ENCODE data around the gene TESPA1.
A peak's percentile ranks its signal among the peaks of the same experiment; 100 is the strongest.
"Not testable (repeated sequence)": the region's sequence is repeated elsewhere in the genome, so short reads cannot be mapped to it uniquely, and the experiment has no call there.

The TESPA1 gene

DNA sequence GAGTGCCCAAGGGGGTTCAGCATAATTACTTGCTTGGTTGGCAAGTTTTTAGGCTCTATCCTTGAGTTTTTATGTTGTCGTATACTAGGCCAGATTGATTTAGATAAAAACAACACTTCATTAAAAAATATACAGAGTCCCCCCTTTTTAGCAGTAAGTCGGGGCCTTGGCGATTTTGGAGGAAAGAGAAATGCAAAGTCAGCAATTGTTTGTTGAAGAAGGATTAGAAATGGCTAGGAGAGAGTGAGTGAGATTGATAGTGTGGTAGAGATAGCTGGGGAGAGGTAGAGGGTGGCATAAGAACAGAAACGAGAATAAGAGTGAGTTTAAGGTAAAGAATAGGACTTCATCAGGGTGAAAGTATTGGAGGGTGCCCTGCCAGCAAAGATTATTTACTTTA, 41.3 kb downstream of the TESPA1 start:
- not testable (repeated sequence) for DNase-seq

DNA sequence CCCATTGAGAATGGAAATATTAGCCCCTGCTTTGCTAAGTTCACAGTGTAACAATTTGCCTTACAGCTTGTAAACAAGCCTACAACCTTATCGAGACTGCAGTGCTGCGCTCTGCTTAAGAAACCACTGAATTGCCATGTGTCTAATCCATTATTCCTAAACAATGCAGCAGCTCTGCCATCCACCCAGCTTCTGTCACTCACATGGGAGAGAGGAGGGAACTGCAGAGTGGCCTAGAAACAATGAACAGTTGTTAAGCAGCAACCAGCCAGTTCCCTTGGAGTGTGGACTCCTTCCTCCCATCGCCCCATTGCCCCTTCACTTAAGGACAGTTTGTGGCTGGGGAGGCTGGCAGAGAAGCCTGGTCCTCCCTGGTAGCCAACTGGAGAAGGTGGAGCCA, 42.9 kb downstream of the TESPA1 start:
- DNase-seq, result no peak

DNA sequence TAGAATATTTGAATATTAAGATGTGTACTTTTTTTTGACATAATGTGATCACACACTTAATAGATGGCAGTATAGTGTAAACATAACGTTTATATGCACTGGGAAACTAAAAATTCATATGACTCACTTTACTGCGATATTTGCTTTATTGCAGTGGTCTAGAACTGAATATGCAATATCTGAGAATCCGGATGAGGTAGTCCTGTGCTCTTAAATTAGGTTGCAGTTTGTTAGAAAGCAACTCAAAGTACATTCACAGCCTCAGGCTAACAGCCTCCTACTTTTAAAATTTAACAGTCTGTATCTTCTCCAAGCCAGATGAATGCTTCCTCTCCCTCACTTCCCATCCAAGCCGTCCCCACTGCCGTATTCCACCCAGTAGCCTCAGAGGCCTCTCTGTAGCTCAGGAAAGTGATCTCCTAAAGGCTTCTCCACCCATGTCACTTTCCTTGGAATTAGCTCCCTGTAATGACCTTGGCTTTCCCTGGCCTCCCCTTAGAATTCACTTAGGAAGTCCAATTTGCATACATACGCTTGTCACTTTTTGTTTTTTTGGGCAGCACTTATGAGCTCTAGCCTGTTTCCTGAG, 43.7 kb downstream of the TESPA1 start:
- DNase-seq, result no peak

DNA sequence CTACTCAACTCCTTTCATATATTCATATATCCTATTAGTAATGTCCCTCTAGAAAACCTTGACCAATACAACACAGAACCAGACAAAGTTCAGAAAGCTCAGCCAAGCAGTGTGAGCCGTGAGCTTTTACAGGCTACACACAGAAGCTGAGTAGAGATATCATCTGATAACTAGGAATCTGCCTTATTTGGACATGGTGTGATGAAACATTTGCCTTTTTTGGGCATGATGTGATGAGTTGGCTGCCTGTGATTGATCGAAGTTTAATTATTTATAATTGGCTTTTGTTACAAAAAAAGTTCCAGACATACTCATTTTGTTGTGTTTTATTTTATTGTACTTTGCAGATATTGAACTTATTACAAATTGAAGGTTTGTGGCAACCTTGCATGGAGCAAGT, 46.6 kb downstream of the TESPA1 start:
- DNase-seq, result no peak

DNA sequence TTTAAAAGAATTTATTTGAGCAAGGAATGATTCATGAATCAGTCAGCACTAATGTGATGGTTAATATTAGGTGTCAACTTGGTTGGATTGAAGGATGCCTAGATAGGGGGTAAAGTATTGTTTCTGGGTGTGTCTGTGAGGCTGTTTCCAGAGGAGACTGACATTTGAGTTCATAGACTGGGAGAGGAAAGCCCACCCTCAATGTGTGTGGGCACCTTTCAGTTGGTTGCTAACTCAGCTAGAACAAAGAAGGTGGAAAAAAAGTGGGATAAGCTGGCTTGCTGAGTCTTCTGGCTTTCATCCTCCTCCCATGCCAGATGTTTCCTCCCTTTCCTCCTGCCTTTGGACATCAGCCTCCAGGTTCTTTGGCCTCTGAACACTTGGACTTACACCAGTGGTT, 47.2 kb downstream of the TESPA1 start:
- no peak for DNase-seq

DNA sequence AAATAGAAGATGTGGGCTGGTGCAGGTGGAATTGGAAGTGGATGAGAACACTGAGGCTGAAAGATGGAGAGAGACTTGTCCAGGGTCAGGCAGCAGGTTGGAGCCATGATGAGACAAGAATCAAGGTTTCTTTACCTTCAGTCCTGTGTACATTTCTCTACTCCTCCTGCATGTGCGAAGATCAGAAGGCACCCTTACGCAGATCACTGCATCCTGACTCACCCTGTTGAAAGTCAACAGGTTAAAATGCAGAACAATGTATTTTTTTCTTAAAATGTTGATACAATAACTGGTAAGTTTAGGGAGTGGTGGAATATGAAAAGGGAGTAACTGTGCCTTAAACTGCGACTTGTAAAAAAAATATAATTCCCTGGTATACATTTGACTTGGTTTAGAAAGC, 47.8 kb downstream of the TESPA1 start:
- no peak for DNase-seq

DNA sequence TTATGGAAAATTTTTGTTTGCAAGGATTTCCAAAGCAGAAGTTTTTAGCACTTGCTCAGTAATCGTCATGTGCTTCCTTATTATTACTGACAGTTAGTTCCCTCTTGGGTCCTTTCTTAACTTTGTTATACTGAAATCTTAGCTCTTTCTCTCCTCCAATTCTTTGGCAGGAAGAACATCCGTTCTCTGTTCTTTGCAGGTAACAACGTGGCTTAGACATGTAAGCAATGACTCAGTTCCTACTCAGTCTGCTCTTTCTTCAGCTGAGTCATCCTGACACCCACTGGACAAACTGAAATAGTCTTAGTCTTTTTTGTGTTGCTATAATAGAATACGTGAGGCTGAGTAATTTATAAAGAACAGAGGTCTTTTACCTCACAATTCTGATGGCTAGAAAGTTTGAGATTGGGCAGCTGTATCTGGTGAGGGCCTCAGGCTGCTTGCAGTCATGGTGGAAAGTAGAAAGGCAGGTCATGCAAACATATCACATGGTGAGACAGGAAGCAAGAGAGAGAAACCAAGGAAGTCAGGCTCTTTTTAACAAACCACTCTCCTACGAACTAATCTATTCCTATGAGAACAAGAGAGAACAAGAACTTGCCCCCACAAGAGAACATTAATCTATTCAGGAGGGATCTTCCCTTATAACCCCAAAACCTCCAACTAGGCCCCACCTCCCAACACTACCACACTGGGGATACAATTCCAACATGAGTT, 49.2 kb downstream of the TESPA1 start:
- DNase-seq, result peak; percentile 58

DNA sequence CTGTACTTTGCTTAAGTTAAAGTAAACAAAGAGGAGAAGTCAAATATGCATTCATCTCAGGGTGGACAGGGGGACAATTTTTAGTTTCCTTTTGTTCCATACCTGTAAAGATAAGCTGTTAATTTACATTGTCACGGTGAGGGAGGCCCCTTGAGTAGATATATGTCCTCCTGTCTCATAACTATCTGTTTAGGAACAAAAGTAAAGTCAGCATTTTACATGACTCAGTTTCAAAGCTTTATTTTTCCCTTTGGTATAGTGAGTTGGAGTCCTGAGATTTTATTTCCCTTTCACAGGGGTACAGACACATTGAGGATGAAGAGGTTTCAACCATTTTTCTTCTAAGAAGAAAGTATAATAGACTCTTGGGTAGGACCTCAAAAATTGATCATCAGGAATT, 50.1 kb downstream of the TESPA1 start:
- no peak for DNase-seq

DNA sequence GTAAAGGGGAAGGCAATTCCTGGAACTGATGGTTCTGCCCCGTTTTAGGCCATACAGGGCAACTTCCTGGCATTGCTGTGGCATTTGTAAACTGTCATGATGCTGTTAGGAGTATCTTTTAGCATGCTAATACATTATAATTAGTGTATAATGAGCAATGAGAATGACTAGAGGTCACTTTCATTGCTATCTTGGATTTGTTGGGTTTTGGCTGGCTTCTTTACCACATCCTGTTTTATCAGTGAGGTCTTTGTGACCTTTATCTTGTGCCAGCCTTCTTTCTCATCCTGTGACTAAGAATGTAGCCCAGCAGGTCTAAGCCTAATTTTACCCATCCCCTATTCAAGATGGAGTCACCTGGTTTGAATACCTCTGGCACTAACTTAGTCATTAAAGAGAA, 51.2 kb downstream of the TESPA1 start:
- DNase-seq, result no peak

DNA sequence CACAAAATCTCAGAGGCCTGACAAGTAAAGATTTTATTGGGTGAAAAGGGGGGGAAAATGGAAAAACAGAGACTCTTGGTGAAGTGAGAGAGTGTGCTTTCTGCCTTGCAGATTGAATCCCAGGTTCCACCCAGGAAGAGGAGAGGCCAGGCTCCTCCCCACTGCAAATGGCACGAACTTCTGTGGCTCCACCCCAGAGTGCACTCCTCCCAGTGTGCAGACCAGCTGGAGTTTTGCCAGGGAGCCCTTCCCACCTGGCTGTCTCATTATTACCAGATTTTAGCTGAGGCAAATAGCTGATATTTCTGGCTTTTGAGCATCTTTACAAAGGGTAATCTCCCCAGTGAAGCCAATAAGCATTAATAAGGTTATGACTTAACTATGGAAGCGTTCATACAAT, 51.9 kb downstream of the TESPA1 start:
- DNase-seq, result no peak

DNA sequence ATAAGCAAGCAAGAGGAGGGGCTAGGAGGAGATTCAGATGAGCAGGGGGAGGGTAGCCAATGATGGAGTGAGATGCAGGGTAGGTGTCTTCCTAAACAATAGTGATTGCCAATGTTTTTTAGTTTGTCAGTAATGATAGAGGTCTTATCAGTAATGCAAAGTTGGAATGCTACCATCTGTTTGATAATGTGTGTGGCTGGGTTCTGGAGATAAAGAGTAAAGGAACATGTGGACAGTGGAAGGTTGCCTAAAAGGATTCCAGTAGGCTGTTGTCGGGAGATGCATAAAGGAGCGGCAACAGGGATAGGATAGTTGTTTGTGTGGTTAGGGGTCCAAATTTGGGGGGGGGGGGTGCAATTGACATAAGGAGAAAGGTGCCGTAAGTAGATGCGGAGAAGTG, 52.5 kb downstream of the TESPA1 start:
- DNase-seq, result no peak

DNA sequence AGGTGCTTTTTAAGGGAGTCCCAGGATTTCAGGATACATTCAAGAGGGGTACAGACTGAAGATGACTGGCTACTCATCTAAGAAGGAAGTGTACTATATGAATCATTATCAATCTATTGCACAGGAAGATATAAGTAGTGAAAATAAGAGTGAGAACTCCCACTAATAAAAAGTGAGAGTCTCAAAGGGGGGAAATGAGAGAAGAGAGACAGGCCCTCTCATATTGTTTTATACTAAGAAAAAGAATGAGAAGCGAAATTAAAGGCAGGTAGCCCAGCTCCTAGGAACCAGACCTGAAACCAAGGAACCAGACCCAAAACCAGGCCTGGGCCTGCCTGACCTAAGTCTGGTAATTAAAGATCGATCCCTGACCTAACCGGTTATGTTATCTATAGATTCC, 54.6 kb downstream of the TESPA1 start:
- DNase-seq, result no peak

DNA sequence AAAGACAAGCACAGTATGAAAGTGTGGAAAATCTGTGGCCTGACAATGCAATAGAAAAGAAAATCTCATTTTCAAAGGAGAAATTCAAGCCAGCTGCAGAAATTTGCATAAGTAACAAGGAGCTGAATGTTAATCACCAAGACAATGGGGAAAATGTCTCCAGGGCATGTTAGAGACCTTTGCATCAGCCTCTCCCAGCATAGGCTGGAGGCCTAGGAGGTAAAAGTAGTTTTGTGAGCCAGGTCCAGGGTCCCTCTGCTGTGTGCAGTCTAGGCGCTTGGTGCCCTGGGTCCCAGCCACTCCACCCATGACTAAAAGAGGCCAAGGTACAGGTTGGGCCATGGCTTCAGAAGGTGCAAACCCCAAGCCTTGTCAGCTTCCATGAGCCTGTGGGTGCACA, 58.3 kb downstream of the TESPA1 start:
- no peak for DNase-seq

DNA sequence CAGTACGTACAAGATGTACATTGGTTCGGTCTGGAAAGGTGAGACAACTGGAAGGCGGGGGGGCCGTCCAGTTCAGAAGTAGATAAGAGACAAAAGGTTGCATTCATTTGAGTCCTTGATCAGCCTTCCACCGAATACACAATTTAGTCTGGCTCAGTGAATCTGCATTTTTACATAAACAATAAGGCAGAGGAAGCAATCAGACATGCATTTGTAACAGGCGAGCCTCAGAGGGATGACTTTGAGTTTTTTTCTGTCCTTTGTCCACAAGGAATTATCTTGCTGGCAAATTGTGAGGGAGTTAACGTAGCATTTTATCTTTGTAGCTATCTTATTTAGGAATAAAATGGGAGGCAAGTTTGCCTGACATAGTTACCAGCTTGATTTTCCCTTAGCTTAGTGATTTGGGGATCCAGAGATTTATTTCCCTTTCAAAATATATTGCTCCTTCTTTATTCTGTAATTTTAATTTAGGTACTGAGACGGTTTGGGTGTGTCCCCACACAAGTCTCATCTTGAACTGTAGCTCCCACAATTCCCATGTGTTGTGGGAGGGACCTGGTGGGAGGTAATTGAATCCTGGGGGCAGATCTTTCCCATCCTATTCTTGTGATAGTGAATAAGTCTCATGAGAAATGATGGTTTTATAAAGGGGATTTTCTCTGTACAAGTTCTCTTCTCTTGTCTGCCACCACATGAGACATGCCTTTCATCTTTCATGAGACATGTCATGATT, 59.4 kb downstream of the TESPA1 start:
- no peak for DNase-seq

DNA sequence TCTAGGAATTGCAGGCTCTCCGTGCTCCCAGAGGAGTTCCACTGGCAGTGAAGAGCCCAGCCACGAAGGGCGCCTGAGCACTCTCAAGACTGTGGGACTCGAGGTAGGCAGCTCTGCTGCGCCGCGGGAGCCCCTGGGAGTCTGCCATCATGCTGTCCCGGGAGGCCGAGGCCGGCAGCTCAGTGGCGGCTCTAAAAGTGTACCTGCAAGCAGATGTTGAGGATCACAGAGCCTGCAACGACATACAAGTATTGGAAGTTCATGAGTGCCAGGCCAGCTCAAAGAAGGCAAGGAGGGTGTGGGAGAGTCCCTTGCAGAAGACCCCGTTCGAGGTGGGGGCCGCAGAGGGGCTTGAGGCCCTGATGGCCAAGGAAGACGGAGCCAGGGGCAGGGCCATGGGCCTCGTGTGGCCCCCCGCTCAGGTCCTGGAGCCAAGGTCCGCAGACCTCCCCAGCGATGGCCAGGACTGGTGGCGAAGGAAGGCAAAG, 67.5 kb downstream of the TESPA1 start:
- no peak for DNase-seq
